HG02759 (cell line): Measurements from ENCODE around the gene MCM6.

Source experiments
- ATAC-seq: cut with Tn5 transposase; IDR thresholded peaks from one replicate; pipeline ENCODE4 v1.9.1; 2021; ENCODE audit warnings: mild to moderate bottlenecking, moderate library complexity; ENCODE audit not compliant: unreplicated experiment

Gene MCM6

DNA sequence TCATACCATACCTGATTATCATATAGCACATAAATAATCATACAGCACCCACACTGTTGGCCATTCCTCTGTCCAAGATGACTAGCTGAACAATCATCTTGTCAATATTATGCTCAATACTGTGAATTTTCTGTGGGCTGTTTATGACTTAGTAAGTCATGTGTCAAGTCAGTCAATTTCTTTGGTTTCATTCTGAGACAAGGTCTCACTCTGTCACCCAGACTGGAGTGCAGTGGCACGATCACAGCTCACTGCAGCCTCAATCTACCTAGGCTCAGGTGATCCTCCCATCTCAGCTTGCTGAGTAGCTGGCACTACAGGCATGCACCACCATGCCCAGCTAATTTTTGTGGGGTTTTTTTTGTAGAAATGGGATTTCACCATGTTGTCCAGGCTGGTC is 5.7 kb downstream of the MCM6 start:
- peak; percentile 63 for ATAC-seq

DNA sequence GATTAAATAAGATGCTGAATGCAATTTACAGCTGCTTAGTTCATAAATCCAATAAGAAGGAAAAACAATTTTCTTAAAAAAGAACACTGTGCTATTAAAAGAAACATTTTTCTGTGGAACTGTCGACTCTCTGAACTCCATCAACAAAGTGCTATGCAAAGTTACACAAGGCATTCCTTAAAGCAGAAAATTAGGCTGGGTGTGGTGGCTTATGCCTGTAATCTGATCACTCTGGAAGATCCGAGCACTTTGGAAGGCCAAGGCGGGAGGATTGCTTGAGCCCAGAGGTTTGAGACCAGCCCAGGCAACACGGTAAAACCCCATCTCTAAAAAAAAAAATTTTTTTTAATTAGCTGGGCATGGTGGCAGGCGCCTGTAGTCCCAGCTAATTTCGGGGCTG is 13.0 kb downstream of the MCM6 start:
- no peak for ATAC-seq

DNA sequence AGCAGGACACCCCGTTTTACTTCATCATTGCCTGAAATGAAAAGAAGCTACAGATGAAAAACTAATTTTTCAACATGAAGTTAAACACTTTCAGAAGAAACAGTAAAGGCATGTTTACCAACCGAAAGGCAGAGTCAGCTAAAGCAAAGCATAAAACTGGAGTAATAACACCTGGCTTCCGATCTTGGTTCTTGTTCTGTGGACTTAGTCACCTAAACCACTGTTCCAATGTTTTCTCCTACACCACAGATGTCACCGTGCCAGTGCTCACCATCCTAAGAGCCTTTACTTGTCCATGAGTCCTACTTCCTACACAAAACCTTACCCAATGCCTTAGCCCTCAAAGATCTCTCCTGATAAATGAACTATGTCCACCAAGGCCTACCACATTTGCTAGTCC is 13.5 kb downstream of the MCM6 start:
- ATAC-seq: no peak

DNA sequence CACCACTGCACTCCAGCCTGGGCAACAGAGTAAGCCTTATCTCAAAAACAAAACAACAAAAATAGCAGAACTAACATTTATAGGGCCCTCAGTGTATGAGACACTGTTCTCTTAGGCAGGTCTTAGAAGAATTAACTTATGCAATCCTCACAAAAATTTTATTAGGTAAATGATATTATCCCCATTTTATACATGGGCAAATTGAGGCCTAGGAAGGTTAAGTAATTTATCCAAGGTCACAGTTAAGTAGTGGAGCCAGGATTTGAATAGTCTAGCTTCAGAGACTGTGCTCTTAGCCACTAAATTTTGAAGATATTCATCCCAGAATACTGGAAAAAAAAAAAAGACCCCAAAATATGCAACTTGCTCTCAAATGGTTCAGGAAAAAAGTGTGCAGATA is 22.8 kb downstream of the MCM6 start:
- no peak for ATAC-seq

- no peak for ATAC-seq
Observed at GRCh38 chr2:135851858-135852257, 24.4 kb downstream of the MCM6 start.

DNA sequence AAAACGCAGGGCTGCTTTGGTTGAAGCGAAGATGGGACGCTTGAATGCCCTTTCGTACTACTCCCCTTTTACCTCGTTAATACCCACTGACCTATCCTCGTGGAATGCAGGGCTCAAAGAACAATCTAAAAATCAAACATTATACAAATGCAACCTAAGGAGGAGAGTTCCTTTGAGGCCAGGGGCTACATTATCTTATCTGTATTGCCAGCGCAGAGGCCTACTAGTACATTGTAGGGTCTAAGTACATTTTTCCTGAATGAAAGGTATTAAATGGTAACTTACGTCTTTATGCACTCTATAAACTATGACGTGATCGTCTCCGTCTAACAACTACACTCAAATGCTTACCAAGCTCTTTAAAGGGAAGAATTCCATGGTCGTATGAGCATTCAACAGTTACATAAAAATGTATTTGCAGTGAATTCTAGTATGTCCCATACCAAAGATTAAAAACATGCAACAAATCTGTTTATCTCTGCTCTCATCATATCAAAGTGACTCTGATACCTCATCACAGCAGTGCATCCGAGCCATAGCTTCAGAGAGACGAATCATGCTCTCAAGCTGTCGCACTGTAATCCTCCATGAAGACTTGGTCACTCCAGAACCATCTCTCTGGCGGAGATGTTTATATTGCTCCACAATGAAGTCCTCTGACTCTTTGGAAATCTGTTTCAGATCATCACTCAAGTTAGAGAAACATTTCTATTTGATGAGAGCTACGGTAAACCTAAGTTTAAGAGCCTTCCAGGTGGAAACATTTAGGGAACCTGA is 25.2 kb downstream of the MCM6 start:
- ATAC-seq: no peak

DNA sequence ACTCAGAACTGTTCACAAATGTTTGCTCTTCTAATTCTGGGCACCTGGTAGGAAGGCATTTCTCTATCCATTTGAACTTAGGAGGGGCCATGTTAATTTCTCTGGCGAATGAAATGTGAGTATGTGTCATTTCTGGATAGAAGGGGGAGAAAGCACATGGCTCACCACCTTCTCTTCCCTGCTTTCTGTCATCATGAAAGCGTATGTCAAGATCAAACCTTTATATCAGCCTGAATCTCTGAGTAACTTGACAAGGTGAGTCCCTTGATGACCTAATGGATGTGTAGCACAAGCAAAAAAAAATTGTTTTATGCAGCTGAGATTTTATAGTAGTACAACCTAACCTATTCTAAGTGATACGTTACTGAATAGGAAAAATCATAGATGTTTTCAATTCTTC is 27.2 kb downstream of the MCM6 start:
- ATAC-seq: no peak

- no peak for ATAC-seq
Observed at GRCh38 chr2:135845997-135846396, 30.2 kb downstream of the MCM6 start.

DNA sequence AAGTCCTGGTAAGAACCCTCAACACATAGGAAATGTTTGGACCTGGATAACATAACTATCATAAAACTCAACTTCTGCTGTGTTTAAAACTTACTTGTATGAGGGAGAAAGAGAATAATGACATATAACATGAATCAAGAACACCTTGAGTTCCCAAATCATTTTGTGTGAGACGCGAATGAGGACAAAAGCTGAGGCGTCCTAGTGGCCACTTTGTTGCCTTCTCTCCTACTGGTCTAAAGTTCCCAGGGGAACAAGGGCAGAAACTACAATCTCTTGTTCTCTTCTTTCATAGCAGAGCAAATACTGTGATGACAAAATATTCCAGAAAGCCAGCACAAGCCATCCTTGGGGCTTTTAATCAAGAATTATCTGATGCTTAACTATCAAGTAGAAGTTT is 31.0 kb downstream of the MCM6 start:
- no peak for ATAC-seq

DNA sequence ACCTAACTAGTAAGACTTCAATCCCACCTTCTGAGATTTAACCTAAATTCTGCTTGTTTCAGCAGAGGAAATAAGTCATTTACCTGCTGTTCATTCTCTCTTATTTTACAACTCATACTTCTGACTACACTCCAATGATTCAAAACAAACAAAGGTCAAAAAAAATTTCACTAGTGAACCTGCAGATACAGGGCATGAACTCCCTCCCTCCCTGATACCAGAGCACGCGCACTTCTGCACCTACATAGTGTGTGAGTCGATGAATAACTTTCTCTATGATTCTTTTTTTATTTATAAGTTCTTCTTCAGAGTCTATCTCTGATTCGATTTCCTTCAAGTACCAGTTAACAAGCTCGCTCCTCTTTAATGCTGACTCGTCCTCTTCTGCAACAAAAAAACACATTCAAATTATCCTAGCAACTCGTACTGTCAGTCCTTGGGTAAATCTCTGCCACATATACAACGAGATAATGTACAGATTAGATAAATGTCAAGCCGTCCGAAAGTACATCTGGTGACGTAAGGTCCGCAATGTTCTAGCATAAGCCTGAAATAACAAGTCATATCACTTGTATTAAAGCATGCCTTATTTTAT is 31.8 kb downstream of the MCM6 start:
- ATAC-seq: no peak

GRCh38 chr2:135843671-135844070 is 32.6 kb downstream of the MCM6 start:
- ATAC-seq: no peak

DNA sequence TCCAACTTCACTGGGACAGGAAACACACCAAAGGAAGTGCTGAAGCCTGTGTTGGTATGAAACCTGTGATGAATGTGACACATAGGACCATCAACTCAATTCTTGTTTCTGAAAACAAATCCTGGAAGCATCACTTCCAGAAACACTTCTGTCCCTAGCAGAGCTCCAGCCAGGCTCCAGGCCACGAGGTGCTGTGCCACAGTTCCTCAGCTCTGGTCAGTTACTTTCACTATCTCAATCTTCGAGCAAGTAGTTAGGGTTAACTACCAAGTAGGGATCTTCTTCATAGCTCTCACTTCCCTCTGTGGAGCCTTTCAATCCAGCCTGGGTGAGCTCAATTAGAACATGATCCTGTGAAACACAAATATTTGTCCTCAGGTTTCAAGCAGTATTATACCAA is 35.6 kb downstream of the MCM6 start:
- no peak for ATAC-seq

DNA sequence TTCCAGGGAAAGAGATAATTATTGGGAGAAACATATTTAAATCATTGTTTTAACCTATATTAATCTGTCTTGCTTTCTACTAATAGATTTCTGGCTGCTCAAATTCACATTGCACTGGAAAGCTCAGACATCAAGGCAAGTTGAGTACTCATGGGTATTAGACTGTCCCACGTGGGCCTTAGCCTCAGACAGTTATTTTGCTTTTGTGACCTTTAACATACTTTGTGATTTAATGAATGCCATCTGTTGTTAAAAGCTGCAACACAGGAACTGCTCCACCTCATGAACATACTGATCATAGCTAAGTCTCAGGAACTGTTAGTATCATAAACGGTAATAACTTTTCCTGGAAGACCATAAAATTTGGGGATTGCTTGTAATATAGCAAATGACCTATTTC is 36.5 kb downstream of the MCM6 start:
- ATAC-seq: no peak

GRCh38 chr2:135838502-135838901 is 37.7 kb downstream of the MCM6 start:
- ATAC-seq: no peak

DNA sequence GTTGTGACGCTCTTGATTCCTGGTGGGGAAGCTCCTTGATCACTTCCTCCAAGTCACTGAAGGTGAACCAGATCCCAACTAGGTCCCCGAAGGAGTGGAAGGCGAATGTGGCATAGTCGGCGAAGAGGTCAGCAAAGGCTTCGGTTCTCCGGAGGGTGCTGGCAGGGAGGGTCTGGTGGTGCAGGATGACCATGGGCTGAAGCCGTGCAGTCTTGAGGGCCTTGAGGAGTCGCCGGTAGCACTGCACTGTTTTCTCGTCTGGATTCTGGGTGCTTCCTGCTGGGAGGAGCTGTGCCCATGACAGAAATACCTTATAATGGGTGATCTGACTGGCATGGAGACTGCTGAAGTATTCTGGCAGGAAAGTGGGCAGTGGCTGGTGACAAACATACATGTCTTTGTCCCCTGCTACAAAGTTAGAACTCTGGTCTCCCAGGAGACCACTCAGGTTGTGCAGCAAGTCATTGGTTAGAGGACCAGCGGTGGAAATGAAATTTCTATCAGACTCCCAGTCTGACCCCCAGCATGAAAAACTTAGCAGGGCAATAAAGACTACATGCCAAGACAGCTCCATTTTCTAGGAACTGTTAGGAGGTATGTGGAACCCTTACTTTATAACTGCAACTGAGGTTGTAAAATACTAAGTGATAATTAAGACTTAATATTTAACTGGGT is 39.5 kb downstream of the MCM6 start, which contains the start of gene LCT:
LCT (minus strand) TSS at position 589 of the 675 bp plus-strand sequence; CDS start at position 574, 15 bp downstream.
- no peak for ATAC-seq

DNA sequence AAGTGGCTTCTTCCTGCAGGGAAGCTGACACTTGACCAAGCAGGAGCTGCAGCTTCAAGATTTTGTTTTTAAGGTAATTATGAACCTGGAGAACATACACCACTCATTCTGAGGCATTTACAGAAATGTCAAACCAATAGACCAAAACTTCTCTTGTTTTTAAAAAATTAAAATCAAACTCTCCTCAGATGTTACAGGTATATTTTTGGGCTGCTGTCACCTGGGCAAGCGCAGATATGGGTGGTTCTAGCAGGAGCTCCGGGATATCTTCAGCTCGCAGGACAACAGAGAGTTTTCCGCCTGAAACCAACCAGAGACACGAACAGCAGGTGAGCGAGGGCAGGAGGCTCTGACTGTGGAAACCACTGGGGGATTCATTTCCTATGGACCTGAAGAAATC is 43.4 kb downstream of the MCM6 start:
- no peak for ATAC-seq

- ATAC-seq: no peak
Observed at GRCh38 chr2:135831180-135831812, 44.9 kb downstream of the MCM6 start.

- no peak for ATAC-seq
Observed at GRCh38 chr2:135829378-135830135, 46.7 kb downstream of the MCM6 start.

- ATAC-seq: no peak
Observed at GRCh38 chr2:135826544-135826943, 49.7 kb downstream of the MCM6 start.

DNA sequence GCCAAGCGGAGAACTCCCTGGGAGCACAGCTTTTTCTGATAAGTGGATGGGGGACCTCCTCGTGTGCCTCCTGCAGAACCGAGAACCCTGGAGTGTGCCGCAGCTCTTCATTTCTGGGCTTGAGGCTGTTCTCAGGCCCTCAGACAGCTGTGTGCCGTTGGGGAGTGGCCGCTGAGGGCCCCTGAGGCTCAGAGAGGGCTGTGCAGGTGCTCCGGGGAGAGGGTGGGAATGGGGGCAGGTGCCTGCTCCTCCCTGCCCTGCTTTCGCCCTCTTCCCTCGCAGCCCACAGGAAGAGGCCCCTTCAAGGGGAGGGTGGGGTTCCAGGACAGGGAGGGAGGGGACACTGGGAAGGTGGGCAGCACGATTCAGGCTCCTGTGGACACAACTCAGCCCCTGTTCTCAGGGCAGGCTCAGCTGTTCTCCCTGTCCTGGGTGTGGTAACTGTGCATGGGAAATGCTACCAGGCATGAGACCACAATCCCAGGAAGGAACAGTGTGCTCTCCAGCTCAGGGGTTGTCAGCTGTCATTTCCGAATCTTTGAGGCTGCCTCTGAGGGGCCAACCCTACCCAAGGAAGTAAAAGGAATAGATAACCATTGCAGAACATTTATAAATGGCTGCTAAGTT is 50.6 kb downstream of the MCM6 start:
- no peak for ATAC-seq
